Tibial nerve (tissue), 4 donors: ENCODE measurements around the gene R3HCC1L. TPM values are rescaled to one million over a fixed set of nuclear protein-coding genes. Genes with fewer than 3 reads are reported as not detected.
"Not testable (repeated sequence)": the region's sequence is repeated elsewhere in the genome, so short reads cannot be mapped to it uniquely, and the experiment has no call there.

Experiments used
- DNase-seq, 2 donors: peaks; one replicate each; pipeline ENCODE4 v3.0.0-alpha.2; 2019; ENCODE audit warnings: low spot score in 2 of 2
- H3K27ac ChIP-seq, 4 donors: fragments of 200-600 bp; sonication (generic) in 3 of 4; one replicate each; pipeline ENCODE4 v1.5.1; 2017 to 2019; ENCODE audit warnings: mild to moderate bottlenecking in 1 of 4
- H3K27me3 ChIP-seq, 2 donors: fragments of 200-600 bp; sonication (generic) in 1 of 2; one replicate each; pipeline versions ENCODE4 v1.5.1 to v1.6.0; 2017 to 2019
- H3K36me3 ChIP-seq, 3 donors: fragments of 200-600 bp; sonication (generic); one replicate each; pipeline ENCODE4 v1.5.1; 2018 to 2019
- H3K4me1 ChIP-seq, 4 donors: fragments of 200-600 bp; sonication (generic) in 3 of 4; one replicate each; pipeline ENCODE4 v1.5.1; 2017 to 2019
- H3K4me3 ChIP-seq, 4 donors: fragments of 200-600 bp; sonication (generic) in 3 of 4; one replicate each; pipeline ENCODE4 v1.5.1; 2017 to 2019; ENCODE audit warnings: mild to moderate bottlenecking in 1 of 4, moderate library complexity in 1 of 4
- H3K9me3 ChIP-seq, 4 donors: fragments of 200-600 bp; sonication (generic) in 3 of 4; one replicate each; pipeline ENCODE4 v1.5.1; 2017 to 2019
- CTCF ChIP-seq, 5 experiments: fragments of 200-600 bp in 3 of 5; fragments of 450-650 bp in 2 of 5; sonication (generic) in 3 of 5; IDR thresholded peaks; one replicate each; pipeline ENCODE4 v1.5.1; 2016 to 2019; ENCODE audit warnings: antibody characterized with exemption in 5 of 5, mild to moderate bottlenecking in 3 of 5, moderate library complexity in 2 of 5
- EP300 ChIP-seq, 2 donors: sonication (generic); formaldehyde crosslinking; IDR thresholded peaks; one replicate each; pipeline ENCODE4 v1.6.1; 2017; ENCODE audit warnings: antibody characterized with exemption in 2 of 2, mild to moderate bottlenecking in 1 of 2
- POLR2A ChIP-seq, 2 donors: fragments of 450-650 bp; IDR thresholded peaks; one replicate each; pipeline ENCODE4 v1.6.1; 2017; ENCODE audit warnings: antibody characterized with exemption in 2 of 2, mild to moderate bottlenecking in 2 of 2, moderate library complexity in 2 of 2
- WGBS, 2 donors: methylation state at CpG; one replicate each; pipeline ENCODE4 v1.1.5; 2018; 5-methylcytosine and 5-hydroxymethylcytosine counted together
- total RNA-seq, 4 donors: library from RNA; depleted of rRNA; stranded (reverse); fragments of >200 nt; gene quantifications; one replicate each; pipeline ENCODE4 v1.1.0, GENCODE V29; 2016

R3HCC1L gene
- total RNA-seq, 4 donors from 2014 or later: 10.8 to 15.1 (median 13.5) TPM

GRCh38 chr10:98135222-98135899 is 904 bp downstream of the R3HCC1L start:
- H3K9me3 ChIP-seq: no peaks in the 10 kb centered on the region
- H3K4me3 ChIP-seq: peak overlapping the region; percentile 72 to 87 (median 82)
- peaks cover 0 to 24% (median 14%) of the 10 kb centered on the region in 4 donors for H3K4me1 ChIP-seq
- no peaks in the 10 kb centered on the region for H3K27me3 ChIP-seq
- H3K36me3 ChIP-seq: no peaks in the 10 kb centered on the region
- DNase-seq: no peak
- H3K27ac ChIP-seq: peak overlapping the region; percentile 72 to 95 (median 94)
- 19 to 22% methylated on average over 10 to 13 of the region's 13 CpGs for WGBS, 2 donors
- TF ChIP-seq POLR2A (IDR thresholded peaks at IDR 0.05) (no peak), EP300 (IDR thresholded peaks at IDR 0.05) (no peak), CTCF (IDR thresholded peaks at IDR 0.05) (no peak)

GRCh38 chr10:98136775-98137174 is 2.3 kb downstream of the R3HCC1L start:
- H3K4me1 ChIP-seq: peaks cover 0 to 29% (median 14%) of the 10 kb centered on the region in 4 donors
- not testable (repeated sequence) for H3K36me3 ChIP-seq, H3K4me3 ChIP-seq, H3K9me3 ChIP-seq, DNase-seq, H3K27me3 ChIP-seq, H3K27ac ChIP-seq
- 91 to 92% methylated on average over 16 of the region's 16 CpGs for WGBS, 2 donors

GRCh38 chr10:98138031-98138430 is 3.6 kb downstream of the R3HCC1L start:
- peaks cover 0 to 36% (median 14%) of the 10 kb centered on the region in 4 donors for H3K4me1 ChIP-seq
- TF ChIP-seq POLR2A (IDR thresholded peaks at IDR 0.05) (no peak), CTCF (IDR thresholded peaks at IDR 0.05) (no peak), EP300 (IDR thresholded peaks at IDR 0.05) (no peak)
- H3K36me3 ChIP-seq: no peaks in the 10 kb centered on the region

GRCh38 chr10:98139431-98139830 is 5.0 kb downstream of the R3HCC1L start:
- 73 to 76% methylated on average over 3 of the region's 3 CpGs for WGBS, 2 donors
- H3K36me3 ChIP-seq: no peaks in the 10 kb centered on the region
- no peak for DNase-seq
- H3K27me3 ChIP-seq: no peaks in the 10 kb centered on the region
- TF ChIP-seq POLR2A (IDR thresholded peaks at IDR 0.05) (no peak), CTCF (IDR thresholded peaks at IDR 0.05) (no peak), EP300 (IDR thresholded peaks at IDR 0.05) (no peak)
- no peak overlapping the region for H3K27ac ChIP-seq
- H3K4me3 ChIP-seq: no peak overlapping the region
- peaks cover 0 to 37% (median 11%) of the 10 kb centered on the region in 4 donors for H3K4me1 ChIP-seq
- no peaks in the 10 kb centered on the region for H3K9me3 ChIP-seq

More at GRCh38 chr10:98138031-98138430, 3.6 kb downstream of the R3HCC1L start:
- Histone ChIP-seq H3K27ac (no peak overlapping the region), H3K27me3 (no peaks in the 10 kb centered on the region), H3K4me3 (no peak overlapping the region), H3K9me3 (no peaks in the 10 kb centered on the region)
- no peak for DNase-seq

GRCh38 chr10:98141484-98142073 is 7.1 kb downstream of the R3HCC1L start:
- DNase-seq: no peak
- no peak for TF ChIP-seq CTCF (IDR thresholded peaks at IDR 0.05)
- TF ChIP-seq POLR2A (IDR thresholded peaks at IDR 0.05): no peak
- TF ChIP-seq EP300 (IDR thresholded peaks at IDR 0.05): no peak
- no peaks in the 10 kb centered on the region for H3K9me3 ChIP-seq
- peaks cover 0 to 5% (median 0%) of the 10 kb centered on the region in 3 donors for H3K36me3 ChIP-seq
- H3K27ac ChIP-seq: no peak overlapping the region
- no peak overlapping the region for H3K4me3 ChIP-seq
- peaks cover 0 to 28% (median 2%) of the 10 kb centered on the region in 4 donors for H3K4me1 ChIP-seq
- no peaks in the 10 kb centered on the region for H3K27me3 ChIP-seq
